Measurements from ENCODE around the gene CEP63.
"Not testable (repeated sequence)": the region's sequence is repeated elsewhere in the genome, so short reads cannot be mapped to it uniquely, and the experiment has no call there.

CEP63 gene

GRCh38 chr3:134576831-134577230, 91.0 kb downstream of the CEP63 start:
- DNase-seq (ENCODE audit: low spot score) = no peak

GRCh38 chr3:134579141-134579665, 93.3 kb downstream of the CEP63 start:
- DNase-seq (ENCODE audit: low spot score) = no peak

GRCh38 chr3:134590766-134591165, 104.9 kb downstream of the CEP63 start:
- no peak for DNase-seq (ENCODE audit: low spot score)

- DNase-seq (ENCODE audit: low spot score) = no peak
Measured at GRCh38 chr3:134592806-134593205, 106.9 kb downstream of the CEP63 start.

GRCh38 chr3:134594331-134594741, 108.5 kb downstream of the CEP63 start:
- no peak for DNase-seq (ENCODE audit: low spot score)

- not testable (repeated sequence) for DNase-seq (ENCODE audit: low spot score)
Measured at GRCh38 chr3:134594986-134595385, 109.1 kb downstream of the CEP63 start.

- peak; percentile 62 for DNase-seq (ENCODE audit: low spot score)
Measured at GRCh38 chr3:134597390-134597970, 111.6 kb downstream of the CEP63 start.

- DNase-seq (ENCODE audit: low spot score) = no peak
Measured at GRCh38 chr3:134598763-134599545, 113.1 kb downstream of the CEP63 start.

GRCh38 chr3:134600206-134600605, 114.3 kb downstream of the CEP63 start:
- no peak for DNase-seq (ENCODE audit: low spot score)

- DNase-seq (ENCODE audit: low spot score) = peak; percentile 63
Measured at GRCh38 chr3:134600685-134601463, 115.0 kb downstream of the CEP63 start.

GRCh38 chr3:134601539-134602439, 115.9 kb downstream of the CEP63 start:
- DNase-seq (ENCODE audit: low spot score) = no peak

- no peak for DNase-seq (ENCODE audit: low spot score)
Measured at GRCh38 chr3:134602440-134602814, 116.6 kb downstream of the CEP63 start.

- no peak for DNase-seq (ENCODE audit: low spot score)
Measured at GRCh38 chr3:134603480-134603879, 117.6 kb downstream of the CEP63 start.

- DNase-seq (ENCODE audit: low spot score) = no peak
Measured at GRCh38 chr3:134603956-134604355, 118.1 kb downstream of the CEP63 start.

GRCh38 chr3:134605556-134605955, 119.7 kb downstream of the CEP63 start:
- DNase-seq (ENCODE audit: low spot score) = no peak

GRCh38 chr3:134606033-134607025, 120.5 kb downstream of the CEP63 start:
- DNase-seq (ENCODE audit: low spot score) = no peak

GRCh38 chr3:134607054-134608022, 121.5 kb downstream of the CEP63 start:
- no peak for DNase-seq (ENCODE audit: low spot score)

- no peak for DNase-seq (ENCODE audit: low spot score)
Measured at GRCh38 chr3:134608023-134608770, 122.3 kb downstream of the CEP63 start.

All from kidney capillary endothelial cell (primary cell).